Umbilical cord (tissue), 2 donors: ENCODE data around the gene NEU2. TPM values are rescaled to one million over a fixed set of nuclear protein-coding genes. Genes with fewer than 3 reads are reported as not detected.
"Not testable (repeated sequence)": the region's sequence is repeated elsewhere in the genome, so short reads cannot be mapped to it uniquely, and the experiment has no call there.

Source experiments
- DNase-seq: peaks from one replicate; pipeline ENCODE4 v3.0.0-alpha.2; 2015; ENCODE audit warnings: low spot score
- total RNA-seq: library from RNA; depleted of rRNA; stranded (reverse); fragments of >200 nt; gene quantifications from one replicate; pipeline ENCODE4 v1.2.3, GENCODE V29; 2014; ENCODE audit warnings: low replicate concordance; ENCODE audit not compliant: insufficient read depth

NEU2 gene
- total RNA-seq, 1 donor from 2014 or later, result not detected

- no peak for DNase-seq
Observed at GRCh38 chr2:233056961-233057605, 24.6 kb downstream of the NEU2 start.

- DNase-seq, result no peak
Observed at GRCh38 chr2:233058717-233059546, 26.5 kb downstream of the NEU2 start.

- no peak for DNase-seq
Observed at GRCh38 chr2:233059547-233059796, 27.0 kb downstream of the NEU2 start.

- peak; percentile 41 for DNase-seq
Observed at GRCh38 chr2:233059797-233060500, 27.5 kb downstream of the NEU2 start, which contains the start of gene INPP5D. Gene INPP5D, plus strand, starts transcription at chr2:233060342. Its CDS starts 137 bp downstream, at chr2:233060479.

- DNase-seq, result no peak
Observed at GRCh38 chr2:233060501-233060979, 28.1 kb downstream of the NEU2 start.

- no peak for DNase-seq
Observed at GRCh38 chr2:233060980-233061590, 28.6 kb downstream of the NEU2 start.

- DNase-seq, result no peak
Observed at GRCh38 chr2:233061591-233062450, 29.3 kb downstream of the NEU2 start.

GRCh38 chr2:233062451-233062850 lies 30.0 kb downstream of the NEU2 start:
- no peak for DNase-seq

GRCh38 chr2:233062946-233063268 lies 30.4 kb downstream of the NEU2 start:
- DNase-seq, result no peak

- DNase-seq, result no peak
Observed at GRCh38 chr2:233063269-233063975, 30.9 kb downstream of the NEU2 start.

GRCh38 chr2:233063976-233064411 lies 31.5 kb downstream of the NEU2 start:
- no peak for DNase-seq

GRCh38 chr2:233064530-233065199 lies 32.2 kb downstream of the NEU2 start:
- DNase-seq, result no peak

GRCh38 chr2:233065200-233065589 lies 32.7 kb downstream of the NEU2 start:
- DNase-seq, result not testable (repeated sequence)

GRCh38 chr2:233065954-233066470 lies 33.5 kb downstream of the NEU2 start:
- no peak for DNase-seq

GRCh38 chr2:233068762-233069418 lies 36.4 kb downstream of the NEU2 start:
- no peak for DNase-seq

GRCh38 chr2:233072838-233073237 lies 40.4 kb downstream of the NEU2 start:
- DNase-seq, result no peak

- DNase-seq, result no peak
Observed at GRCh38 chr2:233074106-233074505, 41.6 kb downstream of the NEU2 start.

GRCh38 chr2:233075141-233075965 lies 42.9 kb downstream of the NEU2 start:
- no peak for DNase-seq
